ENCODE data around the gene ATRNL1.
"Not testable (repeated sequence)": the region's sequence is repeated elsewhere in the genome, so short reads cannot be mapped to it uniquely, and the experiment has no call there.

ATRNL1 gene

DNA sequence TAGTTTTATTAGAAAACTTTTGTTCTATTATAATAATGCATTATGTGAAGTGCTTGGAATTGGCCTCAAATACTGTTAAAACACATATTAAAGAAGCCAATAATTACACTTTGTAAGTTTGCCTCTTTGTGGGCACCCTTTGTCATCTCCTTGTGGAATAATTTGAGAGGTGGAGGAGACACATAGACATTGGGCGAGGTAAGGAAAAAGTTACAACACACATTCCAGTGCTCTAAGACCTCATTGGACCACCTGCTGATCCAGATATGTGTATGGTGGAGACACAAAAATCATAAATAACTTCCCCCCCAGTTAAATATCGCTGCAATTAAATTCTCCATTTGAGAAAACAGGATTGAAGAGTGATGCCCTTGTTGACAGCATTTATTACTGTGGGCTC is 668.0 kb downstream of the ATRNL1 start:
- DNase-seq (ENCODE audit: low spot score) = no peak

GRCh38 chr10:115762029-115762428 is 668.9 kb downstream of the ATRNL1 start:
- DNase-seq (ENCODE audit: low spot score) = no peak

DNA sequence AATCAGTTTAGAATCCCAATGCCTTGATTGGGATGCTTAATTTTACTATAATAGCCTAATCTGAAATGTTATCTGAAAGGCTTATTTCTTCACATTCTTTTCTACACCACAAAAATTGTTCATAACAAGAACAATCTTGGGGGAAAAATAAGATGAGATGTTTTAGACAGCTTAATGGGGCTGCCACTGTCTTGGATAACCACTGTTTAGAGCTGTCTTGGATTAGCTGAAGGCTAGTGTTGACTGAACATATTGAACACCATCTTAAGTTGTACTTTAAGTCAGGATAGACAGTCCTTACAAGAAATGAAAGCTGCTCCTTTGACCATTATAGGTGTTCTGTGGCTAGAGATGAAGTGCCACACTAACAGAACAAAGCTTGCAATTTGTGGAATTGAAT is 678.6 kb downstream of the ATRNL1 start:
- DNase-seq (ENCODE audit: low spot score) = no peak

DNA sequence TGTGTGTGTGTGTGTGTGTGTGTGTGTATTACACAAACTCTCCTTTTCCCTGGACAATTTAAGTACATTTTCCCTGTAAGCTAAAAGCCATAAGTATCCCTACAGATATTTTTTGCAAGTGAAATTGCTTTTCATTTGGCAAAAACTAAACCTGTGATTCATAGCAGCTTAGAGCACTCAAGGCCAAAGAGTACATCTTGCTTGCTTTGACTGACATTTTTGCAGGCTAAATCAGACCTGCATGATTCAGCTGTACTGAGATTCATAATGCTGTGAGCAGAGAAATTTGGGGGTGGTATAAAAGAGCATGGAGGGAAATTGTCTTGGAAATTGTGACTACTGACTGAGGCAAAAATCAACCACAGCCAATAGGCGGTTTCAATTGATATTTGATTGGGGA is 679.4 kb downstream of the ATRNL1 start:
- peak; percentile 19 for DNase-seq (ENCODE audit: low spot score)

- DNase-seq (ENCODE audit: low spot score) = no peak
Observed at GRCh38 chr10:115773832-115774231, 680.7 kb downstream of the ATRNL1 start.

GRCh38 chr10:115774721-115775120 is 681.6 kb downstream of the ATRNL1 start:
- no peak for DNase-seq (ENCODE audit: low spot score)

GRCh38 chr10:115777646-115778045 is 684.5 kb downstream of the ATRNL1 start:
- no peak for DNase-seq (ENCODE audit: low spot score)

DNA sequence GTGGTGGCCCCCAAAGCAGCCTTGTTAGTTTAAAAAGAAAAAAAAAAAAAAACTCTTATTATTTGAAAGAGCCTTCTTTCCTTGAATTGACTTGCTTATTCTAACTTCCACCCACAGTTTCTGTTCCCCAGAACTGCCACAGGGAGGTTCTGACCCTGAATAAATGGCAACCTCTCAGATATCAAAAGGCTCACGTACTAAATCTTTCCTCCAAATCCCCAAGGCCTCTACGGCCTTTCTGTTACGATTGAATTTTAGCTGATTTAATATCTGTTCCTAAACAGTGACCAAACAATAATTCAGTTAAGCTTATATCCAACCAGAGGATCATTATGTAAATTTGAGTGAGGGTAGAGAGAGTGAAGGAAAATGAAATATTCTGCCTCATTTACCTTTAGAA is 697.1 kb downstream of the ATRNL1 start:
- no peak for DNase-seq (ENCODE audit: low spot score)

- DNase-seq (ENCODE audit: low spot score) = no peak
Observed at GRCh38 chr10:115795964-115796363, 702.8 kb downstream of the ATRNL1 start.

DNA sequence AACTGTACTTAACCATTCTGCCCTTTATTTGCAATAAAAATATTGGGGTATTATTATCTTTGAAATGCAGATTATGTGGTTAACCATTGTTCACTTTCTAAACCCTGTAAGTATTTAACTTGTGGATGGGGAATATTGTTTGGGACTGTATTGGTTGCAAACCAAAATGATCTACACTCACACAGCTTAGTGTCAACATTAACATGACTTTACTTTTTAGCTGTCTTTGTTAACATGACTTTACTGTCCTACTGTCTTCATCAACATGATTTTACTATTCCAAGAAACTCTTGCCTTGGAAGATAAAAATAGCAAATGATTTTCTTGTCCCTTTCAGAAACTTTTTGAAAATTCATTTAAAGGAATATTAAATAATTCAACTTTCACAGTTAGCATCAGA is 708.3 kb downstream of the ATRNL1 start:
- no peak for DNase-seq (ENCODE audit: low spot score)

GRCh38 chr10:115801992-115802391 is 708.8 kb downstream of the ATRNL1 start:
- DNase-seq (ENCODE audit: low spot score) = no peak

DNA sequence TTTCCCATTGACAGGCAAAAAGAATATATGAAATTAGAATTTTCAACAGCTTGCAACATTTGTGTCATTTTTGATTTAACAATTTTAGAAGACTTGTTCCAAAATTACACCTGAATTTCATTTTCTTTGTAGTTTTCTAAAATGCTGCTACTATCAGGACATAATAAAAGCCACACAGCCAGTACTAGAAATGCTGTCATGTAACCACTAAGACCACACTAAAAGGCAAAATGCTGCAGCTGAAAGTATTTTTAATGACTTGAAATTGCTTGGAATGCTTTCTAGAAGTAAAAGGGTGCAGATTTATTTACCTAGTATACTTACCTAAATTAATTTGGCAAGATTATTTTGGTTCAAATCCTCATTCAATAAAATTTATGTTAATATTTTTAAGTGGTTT is 709.7 kb downstream of the ATRNL1 start:
- no peak for DNase-seq (ENCODE audit: low spot score)

DNA sequence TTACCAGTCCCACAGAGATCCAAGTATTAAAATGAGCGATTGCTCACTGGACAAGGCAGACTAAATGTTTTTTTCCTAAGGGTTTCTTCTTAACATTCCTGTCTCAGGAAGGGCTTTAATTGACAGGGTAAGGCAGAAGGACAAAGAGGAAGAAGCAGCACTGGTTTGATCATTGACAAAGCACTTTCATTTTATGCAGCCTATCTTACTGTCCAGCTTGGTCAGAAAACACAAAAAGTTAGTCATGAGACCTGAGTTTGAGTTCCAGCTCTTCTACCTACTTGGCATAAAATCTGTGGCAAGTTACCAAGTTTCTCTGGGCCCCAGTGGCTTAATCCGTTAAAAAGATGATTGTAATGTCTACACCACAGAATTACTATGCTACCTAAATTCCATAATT is 721.4 kb downstream of the ATRNL1 start:
- no peak for DNase-seq (ENCODE audit: low spot score)

DNA sequence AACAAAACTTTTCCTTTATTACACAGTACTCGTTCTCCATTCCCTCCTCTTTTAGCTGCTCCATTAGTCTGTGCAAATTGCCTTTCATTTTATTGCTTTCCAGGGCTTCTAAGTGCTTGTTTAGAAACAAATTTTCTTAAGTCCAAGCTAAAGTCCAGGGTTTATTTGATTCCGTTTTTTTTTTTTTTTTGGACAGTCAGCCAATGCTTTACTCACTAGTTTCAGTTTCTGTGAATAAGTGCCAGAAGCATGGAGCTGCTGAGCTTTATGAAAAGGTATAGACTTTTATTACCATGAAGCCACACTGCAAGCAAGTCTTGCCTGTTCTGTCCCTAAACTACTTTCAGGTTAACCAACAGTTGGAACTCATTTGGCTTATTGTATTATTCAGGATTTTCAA is 724.8 kb downstream of the ATRNL1 start:
- no peak for DNase-seq (ENCODE audit: low spot score)

DNA sequence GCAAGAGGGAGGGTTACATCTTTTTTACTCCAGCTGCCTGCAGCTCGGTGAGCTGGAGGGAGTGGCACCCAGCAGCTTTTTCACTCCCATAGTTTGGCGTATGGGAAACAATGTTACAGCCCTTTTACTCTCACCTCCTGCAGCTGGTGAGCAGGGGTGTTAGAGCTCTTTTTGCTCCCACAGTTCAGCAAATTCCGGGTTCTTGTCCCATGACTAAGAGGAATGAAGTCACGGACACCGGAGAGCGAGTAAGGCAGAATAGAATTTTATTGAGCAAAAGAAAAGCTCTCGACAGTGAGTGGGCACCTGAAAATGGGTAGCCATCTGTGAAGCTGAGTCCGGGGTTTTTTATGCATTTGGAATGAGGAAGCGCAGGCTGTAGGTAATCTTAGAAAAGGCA is 733.2 kb downstream of the ATRNL1 start:
- DNase-seq (ENCODE audit: low spot score) = no peak

- peak; percentile 21 for DNase-seq (ENCODE audit: low spot score)
Observed at GRCh38 chr10:115827231-115828009, 734.3 kb downstream of the ATRNL1 start.

GRCh38 chr10:115828182-115828581 is 735.0 kb downstream of the ATRNL1 start:
- not testable (repeated sequence) for DNase-seq (ENCODE audit: low spot score)

- no peak for DNase-seq (ENCODE audit: low spot score)
Observed at GRCh38 chr10:115829521-115830205, 736.5 kb downstream of the ATRNL1 start.

- no peak for DNase-seq (ENCODE audit: low spot score)
Observed at GRCh38 chr10:115830265-115830970, 737.3 kb downstream of the ATRNL1 start.

DNA sequence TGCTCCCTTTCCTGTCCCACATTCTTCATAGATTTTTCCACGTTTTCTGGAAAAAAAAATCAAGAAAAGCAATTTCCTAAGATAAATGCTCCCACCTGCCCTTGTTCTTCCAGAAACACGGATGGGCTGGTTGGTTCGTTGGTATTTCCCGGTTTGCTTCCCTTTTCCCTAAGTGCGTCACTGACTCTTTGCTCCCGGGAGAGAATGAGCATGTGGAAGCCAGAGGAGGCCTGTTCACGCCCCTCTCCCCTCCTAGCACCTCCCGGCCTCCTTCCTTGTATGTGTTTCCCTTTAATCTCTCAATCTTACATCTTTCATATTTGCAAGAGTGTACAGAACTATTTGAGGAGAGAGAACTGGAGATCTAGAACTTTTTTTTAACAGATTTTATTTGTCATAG is 737.9 kb downstream of the ATRNL1 start:
- no peak for DNase-seq (ENCODE audit: low spot score)

DNA sequence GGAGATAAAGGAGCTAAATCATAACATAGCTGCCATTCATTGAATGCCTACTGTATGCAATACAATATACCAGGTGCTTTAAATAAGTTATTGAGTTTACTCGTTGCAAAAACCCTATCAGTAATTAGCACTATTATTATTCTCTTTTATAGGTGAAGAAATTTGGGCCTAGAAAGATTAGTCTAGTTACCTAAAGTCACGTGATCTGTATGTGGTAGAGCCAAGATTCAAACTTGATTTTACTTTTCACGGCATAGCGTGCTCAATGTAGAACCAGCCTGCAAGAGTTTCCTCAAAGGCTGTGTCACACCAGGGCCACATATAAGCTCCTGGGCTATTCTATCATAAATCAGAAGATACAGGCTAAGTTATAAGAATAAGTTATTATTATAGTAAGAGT is 740.0 kb downstream of the ATRNL1 start:
- DNase-seq (ENCODE audit: low spot score) = no peak

DNA sequence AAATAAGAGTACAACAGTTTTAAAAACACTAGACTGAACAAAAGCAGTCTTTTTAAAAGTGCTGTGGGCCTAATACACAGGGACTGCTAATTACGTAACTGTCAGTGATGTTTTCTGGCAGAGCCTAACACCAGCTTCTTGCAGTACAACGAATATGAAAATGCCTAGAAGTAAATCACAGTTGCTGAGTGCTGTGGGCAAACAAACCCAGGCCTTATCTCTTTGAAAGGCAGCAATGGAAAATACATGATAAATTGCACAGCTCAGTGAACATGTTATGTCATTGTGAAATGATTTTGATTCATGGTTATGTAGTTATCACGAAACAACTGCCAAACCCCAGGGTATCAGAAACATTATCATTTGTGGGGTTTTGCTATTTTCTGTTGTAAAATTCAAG is 751.4 kb downstream of the ATRNL1 start:
- no peak for DNase-seq (ENCODE audit: low spot score)

GRCh38 chr10:115845921-115846320 is 752.8 kb downstream of the ATRNL1 start:
- DNase-seq (ENCODE audit: low spot score) = no peak
